Esophagus muscularis mucosa (tissue), 4 donors: ENCODE measurements around the gene CYTL1. TPM values are rescaled to one million over a fixed set of nuclear protein-coding genes. Genes with fewer than 3 reads are reported as not detected.

Source experiments
- DNase-seq: peaks from one replicate; pipeline ENCODE4 v3.0.0-alpha.2; 2017; ENCODE audit errors: extremely low spot score
- H3K27ac ChIP-seq, 4 donors: fragments of 200-600 bp; sonication (generic); replicated peaks in 1 of 4; 1 replicate in 3 of 4; 2 replicates in 1 of 4; pipeline ENCODE4 v1.5.1; 2016 to 2019; ENCODE audit warnings: mild to moderate bottlenecking in 1 of 4
- H3K27me3 ChIP-seq, 4 donors: fragments of 200-600 bp; sonication (generic); one replicate each; pipeline versions ENCODE4 v1.5.1 to v1.6.0; 2016 to 2019
- H3K36me3 ChIP-seq, 4 donors: fragments of 200-600 bp; sonication (generic); one replicate each; pipeline ENCODE4 v1.5.1; 2016 to 2019
- H3K4me1 ChIP-seq, 4 donors: fragments of 200-600 bp; sonication (generic); one replicate each; pipeline ENCODE4 v1.5.1; 2016 to 2019
- H3K4me3 ChIP-seq, 4 donors: fragments of 200-600 bp; sonication (generic); 1 replicate in 2 of 4; 2 replicates in 2 of 4; pipeline ENCODE4 v1.5.1; 2016 to 2019; ENCODE audit warnings: mild to moderate bottlenecking in 4 of 4, moderate library complexity in 1 of 4
- H3K9me3 ChIP-seq, 4 donors: fragments of 200-600 bp; sonication (generic); 1 replicate in 3 of 4; 2 replicates in 1 of 4; pipeline ENCODE4 v1.5.1; 2016 to 2019
- EP300 ChIP-seq: sonication (generic); formaldehyde crosslinking; IDR thresholded peaks from one replicate; pipeline ENCODE4 v1.6.1; 2017; ENCODE audit warnings: antibody characterized with exemption
- POLR2A ChIP-seq: fragments of 450-650 bp; IDR thresholded peaks from one replicate; pipeline ENCODE4 v1.6.1; 2017; ENCODE audit warnings: antibody characterized with exemption, moderate library complexity, mild to moderate bottlenecking, low read depth
- POLR2AphosphoS5 ChIP-seq, 2 donors: sonication (generic); formaldehyde crosslinking; IDR thresholded peaks; one replicate each; pipeline ENCODE4 v1.6.1; 2017; ENCODE audit warnings: antibody characterized with exemption in 2 of 2
- WGBS: methylation state at CpG from one replicate; pipeline ENCODE4 v1.1.5; 2018; 5-methylcytosine and 5-hydroxymethylcytosine counted together
- intact Hi-C: fragments of 100-400 bp; cut with DNase I; formaldehyde crosslinking; loops from one replicate; pipeline ENCODE4 v1.15.1; 2023
- total RNA-seq, 4 donors: library from RNA; depleted of rRNA; stranded (reverse); fragments of >200 nt; gene quantifications; one replicate each; pipeline versions ENCODE4 v1.1.0 to v1.2.1, GENCODE V29; 2016
- TF ChIP-seq, protein P1 (sequence below), 3 experiments: fragments of 200-600 bp in 2 of 3; fragments of 450-650 bp in 1 of 3; sonication (generic) in 2 of 3; IDR thresholded peaks; one replicate each; pipeline ENCODE4 v1.5.1; 2017 to 2019; ENCODE audit warnings: antibody characterized with exemption in 3 of 3, mild to moderate bottlenecking in 2 of 3, moderate library complexity in 1 of 3

CYTL1 gene
- total RNA-seq, 4 donors from 2014 or later: 1.2 to 2.3 (median 2.0) TPM

DNA sequence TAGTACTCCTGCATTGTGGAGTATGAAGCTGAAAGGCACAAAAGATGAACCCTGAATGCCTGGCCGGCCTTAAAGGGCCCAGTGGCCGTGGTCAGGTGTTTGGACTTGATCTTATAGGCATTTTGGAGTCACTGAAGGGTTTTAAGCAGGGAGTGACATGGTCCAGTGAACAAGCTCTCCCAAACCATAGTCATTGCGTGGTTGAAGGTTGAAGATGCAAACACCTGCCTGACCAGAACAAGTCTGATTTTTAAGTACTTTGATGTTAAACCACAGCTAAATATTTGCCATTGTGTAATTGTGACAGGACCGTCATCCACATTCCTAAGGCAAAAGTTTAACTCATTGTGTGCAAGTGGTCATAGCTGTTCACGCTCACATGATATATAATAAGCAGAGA, 35.3 kb upstream of the CYTL1 start:
- TF ChIP-seq POLR2A (no peak), POLR2AphosphoS5 (IDR thresholded peaks at IDR 0.05) (no peak), EP300 (no peak)
- TF ChIP-seq, protein P1, sequence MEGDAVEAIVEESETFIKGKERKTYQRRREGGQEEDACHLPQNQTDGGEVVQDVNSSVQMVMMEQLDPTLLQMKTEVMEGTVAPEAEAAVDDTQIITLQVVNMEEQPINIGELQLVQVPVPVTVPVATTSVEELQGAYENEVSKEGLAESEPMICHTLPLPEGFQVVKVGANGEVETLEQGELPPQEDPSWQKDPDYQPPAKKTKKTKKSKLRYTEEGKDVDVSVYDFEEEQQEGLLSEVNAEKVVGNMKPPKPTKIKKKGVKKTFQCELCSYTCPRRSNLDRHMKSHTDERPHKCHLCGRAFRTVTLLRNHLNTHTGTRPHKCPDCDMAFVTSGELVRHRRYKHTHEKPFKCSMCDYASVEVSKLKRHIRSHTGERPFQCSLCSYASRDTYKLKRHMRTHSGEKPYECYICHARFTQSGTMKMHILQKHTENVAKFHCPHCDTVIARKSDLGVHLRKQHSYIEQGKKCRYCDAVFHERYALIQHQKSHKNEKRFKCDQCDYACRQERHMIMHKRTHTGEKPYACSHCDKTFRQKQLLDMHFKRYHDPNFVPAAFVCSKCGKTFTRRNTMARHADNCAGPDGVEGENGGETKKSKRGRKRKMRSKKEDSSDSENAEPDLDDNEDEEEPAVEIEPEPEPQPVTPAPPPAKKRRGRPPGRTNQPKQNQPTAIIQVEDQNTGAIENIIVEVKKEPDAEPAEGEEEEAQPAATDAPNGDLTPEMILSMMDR (IDR thresholded peaks at IDR 0.05): no peak
- Histone ChIP-seq H3K27ac (no peak overlapping the region), H3K4me3 (no peak overlapping the region), H3K27me3 (peaks cover 0 to 5% (median 0%) of the 10 kb centered on the region in 4 donors), H3K36me3 (no peaks in the 10 kb centered on the region), H3K9me3 (no peaks in the 10 kb centered on the region), H3K4me1 (peaks cover 14 to 26% (median 20%) of the 10 kb centered on the region in 4 donors)
- WGBS: 88% methylated on average over 5 of the region's 5 CpGs
- DNase-seq: peak; percentile 89
- intact Hi-C loops: loop anchor here (5.0 to 10.0 kb wide), 2 partner anchors 88 to 400 kb away; no protein-coding TSS in a partner anchor

DNA sequence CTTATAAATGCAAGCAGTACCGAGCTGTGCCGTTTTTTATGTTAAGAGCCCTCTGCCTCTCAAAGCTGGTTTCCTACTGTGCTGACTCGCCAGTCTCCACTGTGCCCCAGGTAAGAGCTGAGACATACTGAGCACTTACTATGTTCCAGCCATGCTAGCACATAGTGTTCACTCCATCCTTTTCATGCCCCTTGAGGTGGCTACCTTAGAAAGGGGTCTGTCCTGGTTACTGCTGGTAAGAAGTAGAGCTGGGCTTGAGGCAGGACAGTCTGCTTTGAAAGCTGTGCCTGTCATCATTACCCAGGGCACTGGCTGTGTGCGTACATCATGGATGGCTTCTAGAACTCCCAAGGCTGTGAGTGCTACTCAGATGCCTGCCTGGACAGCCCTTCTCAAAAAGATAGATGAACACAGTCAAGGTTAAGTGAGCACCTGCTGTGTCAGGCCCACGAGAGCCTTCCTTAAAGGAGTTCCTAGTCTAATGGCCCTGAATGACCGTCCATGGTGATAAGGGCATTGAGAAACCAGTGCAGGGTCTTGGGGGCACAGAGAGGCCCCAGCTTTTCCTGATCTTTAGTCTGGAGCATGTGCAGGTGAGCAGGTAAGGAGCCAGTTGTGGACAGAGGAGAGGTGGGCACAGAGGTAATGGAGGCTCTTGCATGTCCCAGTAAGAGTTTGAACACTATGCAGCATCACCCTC, 33.6 kb upstream of the CYTL1 start:
- H3K27ac ChIP-seq: no peak overlapping the region
- WGBS: 73% methylated on average over 5 of the region's 6 CpGs
- no peaks in the 10 kb centered on the region for H3K9me3 ChIP-seq
- no peak overlapping the region for H3K4me3 ChIP-seq
- intact Hi-C loops: loop anchor here (5.0 to 10.0 kb wide), 2 partner anchors 89 to 402 kb away; no protein-coding TSS in a partner anchor
- peaks cover 14 to 26% (median 20%) of the 10 kb centered on the region in 4 donors for H3K4me1 ChIP-seq
- no peaks in the 10 kb centered on the region for H3K36me3 ChIP-seq
- peak; percentile 90 for DNase-seq
- H3K27me3 ChIP-seq: peaks cover 0 to 5% (median 0%) of the 10 kb centered on the region in 4 donors
- TF ChIP-seq POLR2AphosphoS5 (IDR thresholded peaks at IDR 0.05) (no peak), EP300 (no peak), POLR2A (no peak)
- TF ChIP-seq, protein P1 (IDR thresholded peaks at IDR 0.05): no peak

DNA sequence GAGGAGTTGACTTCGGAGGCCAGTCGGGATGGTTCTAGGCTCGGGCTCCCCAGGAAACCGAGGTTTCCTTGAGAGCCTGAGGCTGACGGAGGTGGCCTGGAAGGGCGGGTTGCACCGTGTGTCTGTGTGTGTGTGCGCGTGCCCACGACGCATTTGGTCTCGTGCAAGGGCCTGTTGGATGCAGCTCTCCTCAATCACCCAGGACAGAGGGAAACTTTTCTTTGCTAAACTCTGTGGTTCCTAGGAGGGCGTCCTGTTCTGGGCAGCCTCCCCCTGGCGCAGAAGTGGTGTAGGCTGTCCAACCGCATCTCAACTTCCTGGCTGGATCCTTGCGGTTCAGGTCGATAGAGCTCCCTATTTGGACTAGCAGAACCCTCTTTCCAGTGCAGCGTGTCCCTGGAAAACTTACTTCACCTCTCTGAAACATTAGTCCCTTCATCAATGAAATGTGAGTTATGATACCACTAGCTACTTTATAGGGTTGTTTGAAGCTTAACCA, 33.0 kb upstream of the CYTL1 start:
- H3K4me3 ChIP-seq: peak overlapping the region; percentile 62 to 67 (median 65)
- H3K9me3 ChIP-seq: no peaks in the 10 kb centered on the region
- no peak overlapping the region for H3K27ac ChIP-seq
- intact Hi-C loops: loop anchor here (5.0 to 10.0 kb wide), 2 partner anchors 90 to 403 kb away; no protein-coding TSS in a partner anchor
- H3K27me3 ChIP-seq: peaks cover 0 to 5% (median 0%) of the 10 kb centered on the region in 4 donors
- peak; percentile 87 for DNase-seq
- no peak for TF ChIP-seq POLR2A
- TF ChIP-seq, protein P1 (IDR thresholded peaks at IDR 0.05): no peak
- TF ChIP-seq EP300: no peak
- TF ChIP-seq POLR2AphosphoS5 (IDR thresholded peaks at IDR 0.05): no peak
- H3K36me3 ChIP-seq: no peaks in the 10 kb centered on the region
- 28% methylated on average over 6 of the region's 18 CpGs for WGBS
- peaks cover 14 to 26% (median 20%) of the 10 kb centered on the region in 4 donors for H3K4me1 ChIP-seq

- no peak for TF ChIP-seq POLR2A
- TF ChIP-seq EP300: no peak
- no peak for TF ChIP-seq POLR2AphosphoS5 (IDR thresholded peaks at IDR 0.05)
- TF ChIP-seq, protein P1 (IDR thresholded peaks at IDR 0.05): peak in 1 of 3 experiments; percentile 7
- 0% methylated on average over 34 of the region's 103 CpGs for WGBS
- H3K36me3 ChIP-seq: no peaks in the 10 kb centered on the region
- peaks cover 14 to 26% (median 20%) of the 10 kb centered on the region in 4 donors for H3K4me1 ChIP-seq
- no peaks in the 10 kb centered on the region for H3K9me3 ChIP-seq
- DNase-seq: peak; percentile 92
- intact Hi-C loops: loop anchor here (5.0 to 10.0 kb wide), 2 partner anchors 91 to 403 kb away; no protein-coding TSS in a partner anchor
- H3K27ac ChIP-seq: peak within 1 kb of the TSS; percentile 14 to 56 (median 38)
- H3K27me3 ChIP-seq: peaks cover 0 to 5% (median 0%) of the 10 kb centered on the region in 4 donors
- H3K4me3 ChIP-seq: peak within 1 kb of the TSS; percentile 62 to 67 (median 65)
These were observed 32.3 kb upstream of the CYTL1 start, which contains the start of gene STK32B for GRCh38 chr4:5051278-5052203. STK32B (plus strand) TSS chr4:5051480.
